GM21515 (cell line): Measurements from ENCODE around the gene BANK1.

ENCODE experiments used
- ATAC-seq: cut with Tn5 transposase; IDR thresholded peaks from one replicate; pipeline ENCODE4 v1.9.1; 2021; ENCODE audit not compliant: unreplicated experiment

The BANK1 gene

DNA sequence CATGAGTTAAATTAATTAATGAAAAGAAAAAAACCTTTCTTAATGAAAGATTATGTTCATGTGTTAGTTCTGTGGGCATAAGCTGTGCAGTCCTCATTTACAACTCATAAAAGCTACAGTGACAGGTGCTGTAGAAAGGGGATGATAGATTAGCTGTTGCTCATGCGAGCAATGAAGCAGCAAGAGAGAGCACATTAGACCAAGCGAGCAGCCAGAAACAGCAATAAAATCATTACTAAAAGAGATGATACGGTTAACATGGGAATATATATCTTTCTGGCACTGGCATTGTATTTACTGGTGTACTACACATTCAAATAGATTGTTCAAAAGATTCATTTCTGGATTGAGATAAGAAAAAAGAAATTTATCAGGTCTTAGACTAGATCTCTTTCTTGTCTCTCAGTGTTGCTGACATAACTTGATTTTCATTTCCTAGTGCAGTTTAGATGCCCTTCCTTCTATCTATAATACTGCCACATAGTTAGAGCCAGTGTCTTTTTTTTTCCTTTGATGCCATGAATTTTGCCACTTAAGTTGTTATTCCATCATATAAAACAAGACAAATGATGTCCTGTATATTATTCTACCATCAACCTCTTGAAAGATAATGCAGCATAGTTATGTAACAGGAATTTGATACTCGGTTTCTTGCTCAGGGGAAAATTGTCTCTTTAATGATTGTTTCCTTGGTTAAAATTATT, 164.6 kb downstream of the BANK1 start:
- ATAC-seq: no peak

- no peak for ATAC-seq
Observed at GRCh38 chr4:101956068-101956825, 165.7 kb downstream of the BANK1 start.

DNA sequence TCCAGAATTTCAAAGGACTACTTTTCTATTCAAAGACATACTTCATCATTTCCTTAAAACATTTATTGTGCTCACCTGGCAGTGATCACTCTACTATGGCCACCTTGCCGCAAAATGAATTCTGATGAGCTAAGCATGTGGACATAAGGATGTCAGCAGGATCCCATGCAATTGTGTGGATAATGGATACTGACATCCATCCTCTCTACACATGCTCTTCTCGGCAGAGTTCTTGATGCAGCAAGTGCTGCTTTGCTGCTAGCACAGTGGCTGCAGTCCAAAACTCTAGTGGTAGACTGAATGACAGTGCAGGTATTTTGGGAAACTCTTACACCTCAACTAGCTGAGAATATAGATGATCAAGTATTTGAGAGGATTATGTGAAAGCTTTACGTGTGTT, 168.0 kb downstream of the BANK1 start:
- no peak for ATAC-seq

DNA sequence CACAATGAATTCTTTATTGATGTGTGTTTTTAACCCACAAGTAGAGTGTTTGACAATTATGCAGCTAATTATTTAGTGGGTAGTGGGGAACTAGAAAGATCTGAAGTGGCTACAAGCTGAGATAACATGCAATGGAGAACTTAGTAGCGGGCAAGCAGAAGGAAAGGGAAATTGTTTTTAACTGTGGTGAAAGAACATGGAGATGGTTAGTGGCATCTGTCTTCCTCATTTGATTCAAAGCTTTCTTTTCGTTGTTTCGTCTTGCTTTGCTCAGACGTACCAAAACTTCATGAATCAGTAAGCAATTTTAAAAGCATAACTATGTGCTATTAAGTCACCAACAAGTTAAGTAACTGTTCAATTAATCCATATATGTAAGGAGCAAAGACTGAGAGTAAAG, 169.9 kb downstream of the BANK1 start:
- no peak for ATAC-seq

DNA sequence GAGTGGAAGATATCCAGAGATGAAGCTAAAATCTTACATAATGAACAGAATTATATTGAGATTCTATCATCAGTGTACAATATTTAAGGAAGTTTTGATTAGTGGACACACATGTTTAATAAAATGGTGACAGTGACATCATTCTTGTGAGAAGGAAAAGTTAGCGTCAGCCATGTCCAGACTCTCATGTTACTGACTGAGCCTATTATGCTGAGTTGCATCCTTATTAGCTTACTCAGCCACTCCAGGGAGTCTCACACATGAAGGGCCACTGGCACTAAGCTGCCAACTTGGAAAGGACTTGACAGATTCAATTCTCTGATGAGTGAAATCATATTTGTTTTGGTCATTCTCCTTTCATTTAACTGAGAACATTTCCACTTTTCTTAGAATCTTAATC, 170.6 kb downstream of the BANK1 start:
- no peak for ATAC-seq

- ATAC-seq: no peak
Observed at GRCh38 chr4:101967697-101968346, 177.3 kb downstream of the BANK1 start.

DNA sequence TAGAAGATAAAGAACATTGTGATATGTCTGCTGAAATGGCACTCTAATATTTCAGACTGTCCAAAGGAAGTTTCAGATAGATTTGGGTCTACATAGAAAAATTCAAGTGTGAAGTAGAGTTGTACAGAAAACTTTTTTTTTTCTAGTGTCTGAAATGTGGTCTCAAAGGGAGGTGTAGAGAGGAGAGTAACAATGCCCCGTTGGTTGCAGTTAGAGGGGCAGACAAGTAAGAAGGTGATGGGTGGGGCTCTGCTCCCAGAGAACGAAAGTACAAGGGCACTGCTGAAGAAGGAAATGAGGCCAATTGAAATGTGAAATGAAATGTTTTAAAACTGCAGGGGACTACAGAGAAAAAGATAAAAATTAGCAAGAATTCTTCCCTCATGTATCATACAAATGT, 177.8 kb downstream of the BANK1 start:
- ATAC-seq: no peak

GRCh38 chr4:101969965-101970364, 179.4 kb downstream of the BANK1 start:
- no peak for ATAC-seq

DNA sequence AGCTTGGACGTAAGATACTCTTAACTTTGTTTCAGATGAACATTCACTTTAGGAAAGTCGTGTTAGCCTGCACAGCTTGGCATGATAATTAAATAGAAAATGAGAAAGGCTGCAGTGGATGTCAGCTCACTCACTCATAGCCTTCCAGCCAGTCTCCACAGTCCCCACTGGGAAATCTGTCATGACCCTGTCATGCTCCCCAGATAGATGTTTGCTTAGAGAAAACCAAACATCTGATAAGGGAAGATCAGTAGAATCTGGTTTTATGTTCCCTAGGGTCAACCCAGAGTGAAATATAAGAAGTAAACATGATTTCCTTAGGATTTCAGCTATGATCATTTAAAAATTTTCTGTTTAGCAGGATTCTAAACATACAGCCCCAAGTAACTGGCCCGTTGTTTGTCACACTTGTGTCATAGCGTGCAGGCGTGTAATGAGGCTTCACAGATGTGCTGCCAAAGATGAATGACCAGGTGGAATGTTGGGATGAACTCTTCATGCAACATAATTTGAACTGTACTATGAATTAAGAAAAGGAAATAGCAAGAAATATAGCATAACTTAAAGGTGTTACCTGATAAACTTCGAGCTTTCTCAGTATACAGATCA, 180.1 kb downstream of the BANK1 start:
- ATAC-seq: no peak

GRCh38 chr4:101972791-101973190, 182.3 kb downstream of the BANK1 start:
- ATAC-seq: no peak

- ATAC-seq: no peak
Observed at GRCh38 chr4:101973361-101973760, 182.8 kb downstream of the BANK1 start.

DNA sequence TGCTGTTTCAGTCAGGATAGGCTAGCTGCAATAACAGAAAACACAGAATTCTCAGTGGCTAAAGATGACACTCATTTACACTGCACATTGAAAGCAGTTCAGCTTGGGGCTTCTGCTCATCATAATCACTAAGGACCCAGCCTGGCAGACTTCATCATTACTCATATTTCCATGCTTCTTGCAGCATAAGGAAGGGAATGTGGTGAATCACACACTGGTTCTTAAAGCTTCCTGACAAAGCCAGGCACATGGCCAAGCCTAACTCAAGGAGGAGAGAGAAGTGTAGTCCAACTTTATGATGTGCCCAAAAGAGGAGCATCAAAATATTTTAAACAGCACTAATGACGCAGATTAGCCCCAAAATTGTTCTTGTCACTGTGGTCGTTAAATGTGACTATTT, 186.5 kb downstream of the BANK1 start:
- no peak for ATAC-seq

- no peak for ATAC-seq
Observed at GRCh38 chr4:101981756-101982155, 191.2 kb downstream of the BANK1 start.

GRCh38 chr4:101983835-101984234, 193.3 kb downstream of the BANK1 start:
- no peak for ATAC-seq

DNA sequence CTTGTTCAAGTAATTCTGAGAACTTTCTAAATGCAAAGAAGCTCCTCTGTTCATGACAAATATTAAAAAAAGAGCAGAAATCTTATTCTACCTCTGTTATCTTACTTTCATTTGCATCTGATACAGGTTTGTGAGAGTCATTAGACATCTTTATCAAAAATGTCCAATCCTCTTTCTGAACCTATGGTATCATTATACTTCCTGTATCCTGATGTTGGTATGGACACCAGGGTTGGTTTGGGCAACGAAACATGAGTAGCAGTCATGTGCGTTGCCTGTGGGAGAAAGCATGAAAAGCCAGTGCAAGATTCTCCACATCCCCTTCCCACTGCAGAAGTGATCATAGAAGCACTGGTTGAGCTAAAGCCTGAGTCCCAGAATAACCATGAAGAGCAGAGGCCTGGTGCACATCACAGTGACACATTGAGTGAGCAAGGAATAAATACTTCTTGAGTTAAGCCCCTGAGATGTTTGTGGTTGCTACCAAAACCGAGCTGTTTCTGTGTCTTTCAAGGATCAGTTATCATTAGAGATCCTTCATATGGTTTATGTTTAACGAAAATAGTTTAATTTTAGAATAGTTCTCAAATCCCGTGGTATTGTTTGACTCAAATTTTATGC, 197.2 kb downstream of the BANK1 start:
- ATAC-seq: peak; percentile 94

DNA sequence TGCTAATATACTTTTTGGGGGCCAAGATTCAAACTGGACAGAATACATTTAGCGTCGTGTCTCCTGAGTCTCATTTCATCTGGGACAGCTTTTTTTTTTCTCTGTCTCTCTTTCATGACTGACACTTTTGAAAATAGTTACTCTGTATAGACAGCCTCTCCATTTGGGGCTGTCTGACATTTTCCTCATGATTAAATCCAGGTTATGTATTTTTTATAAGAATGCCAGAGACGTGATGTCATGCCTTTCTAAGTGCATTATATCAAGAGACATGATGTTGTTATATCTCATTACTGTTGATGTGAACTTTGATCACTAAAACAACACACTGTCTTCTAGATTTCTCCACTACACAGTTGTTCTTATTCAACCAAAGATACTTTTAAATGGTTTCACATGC, 199.0 kb downstream of the BANK1 start:
- no peak for ATAC-seq

DNA sequence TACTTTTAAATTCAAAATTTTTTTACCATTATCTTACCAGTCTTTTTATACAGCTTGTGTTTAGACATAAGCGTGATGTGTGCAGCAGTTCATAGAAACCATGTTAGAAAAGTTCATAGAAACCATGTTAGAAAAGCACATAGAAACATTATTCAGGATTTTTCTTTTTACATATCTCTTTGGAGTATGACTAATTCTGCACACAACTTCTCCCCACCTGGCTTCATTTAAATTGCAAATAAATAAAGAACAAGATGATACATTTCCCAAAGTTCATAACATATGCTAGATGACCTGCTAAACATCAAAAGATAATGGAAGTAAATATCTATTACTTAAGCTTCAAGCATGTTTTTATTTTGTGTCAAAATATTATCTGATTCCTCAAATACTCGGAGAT, 201.9 kb downstream of the BANK1 start:
- ATAC-seq: no peak

- ATAC-seq: no peak
Observed at GRCh38 chr4:101993002-101993841, 202.7 kb downstream of the BANK1 start.

DNA sequence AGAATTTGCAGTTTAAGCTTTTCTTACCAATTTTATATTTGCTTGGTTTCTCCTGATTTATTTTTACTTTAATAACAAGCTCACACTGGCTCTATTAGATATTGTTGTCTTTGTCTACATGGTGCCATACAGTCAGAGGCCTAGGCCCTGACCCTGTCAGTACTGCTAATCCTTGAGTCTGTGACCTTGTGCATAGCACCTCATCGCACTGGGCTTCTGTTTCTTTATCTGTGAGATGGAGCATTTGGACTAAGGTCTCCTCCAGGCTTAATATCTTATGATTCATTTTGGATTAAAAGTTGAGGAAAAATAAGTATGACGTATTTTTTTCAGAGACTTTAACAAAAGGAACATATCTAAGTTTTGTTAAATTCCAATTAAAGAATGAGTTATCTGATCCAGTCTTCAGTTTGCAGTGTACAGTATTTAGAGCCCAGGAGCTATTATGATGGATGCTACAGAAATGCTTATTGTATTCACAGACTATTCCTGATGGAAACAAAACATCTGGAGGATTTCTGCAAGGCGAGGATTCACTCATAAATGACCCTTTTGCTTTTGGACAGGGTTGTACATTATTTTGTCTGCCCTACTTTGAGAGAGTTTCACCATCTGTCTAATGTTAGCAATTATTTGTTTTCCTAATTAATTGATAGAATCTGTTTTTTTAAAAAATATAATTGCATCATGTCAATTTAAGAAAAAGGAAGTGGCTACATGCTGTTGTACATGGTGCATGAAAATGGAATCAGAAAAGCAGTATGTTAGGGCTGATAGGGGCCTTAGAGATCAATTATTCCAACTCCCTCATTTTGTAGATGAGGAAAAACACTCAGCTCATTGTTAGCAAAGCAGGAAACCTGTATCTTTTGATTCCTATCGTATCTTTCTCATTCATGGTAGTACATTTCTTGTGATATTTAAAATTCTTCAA, 203.6 kb downstream of the BANK1 start:
- ATAC-seq: no peak
